Panc1 (cell line): ENCODE measurements around the gene CAPN2.

Source experiments
- REST ChIP-seq, 2 experiments: IDR thresholded peaks; 2 replicates each; pipeline ENCODE4 v1.6.1; 2011 to 2012; ENCODE audit warnings: low read depth in 2 of 2, control low read depth in 1 of 2, low read length in 1 of 2, mild to moderate bottlenecking in 1 of 2, moderate library complexity in 1 of 2; ENCODE audit not compliant: insufficient read depth in 1 of 2
- TF ChIP-seq, protein P1 (sequence below): fragments of 450-650 bp; IDR thresholded peaks from 2 replicates; pipeline ENCODE4 v1.5.1; 2017; ENCODE audit warnings: mild to moderate bottlenecking

DNA sequence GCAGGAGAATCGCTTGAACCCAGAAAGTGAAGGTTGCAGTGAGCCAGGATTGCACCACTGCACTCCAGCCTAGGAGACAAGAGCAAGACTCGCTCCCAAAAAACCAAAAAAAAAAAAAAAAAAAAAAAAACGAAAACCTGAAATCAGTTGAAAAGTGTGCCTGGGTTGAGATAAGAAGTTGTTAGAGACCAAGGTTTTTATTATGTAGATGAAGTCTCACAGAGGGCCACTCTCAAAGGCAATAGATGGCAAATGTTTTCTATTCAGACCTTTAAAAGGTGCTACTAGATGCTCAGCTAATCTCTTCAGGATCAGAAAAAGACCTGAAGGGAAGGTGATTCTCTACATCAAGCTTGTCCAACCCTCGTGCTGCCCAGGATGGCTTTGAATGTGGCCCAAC lies 17.6 kb downstream of the CAPN2 start:
- no peak for TF ChIP-seq REST (IDR thresholded peaks at IDR 0.05; ENCODE audit: insufficient read depth in 1 of 2, low read depth in 2 of 2, low read length in 1 of 2)
- TF ChIP-seq, protein P1, sequence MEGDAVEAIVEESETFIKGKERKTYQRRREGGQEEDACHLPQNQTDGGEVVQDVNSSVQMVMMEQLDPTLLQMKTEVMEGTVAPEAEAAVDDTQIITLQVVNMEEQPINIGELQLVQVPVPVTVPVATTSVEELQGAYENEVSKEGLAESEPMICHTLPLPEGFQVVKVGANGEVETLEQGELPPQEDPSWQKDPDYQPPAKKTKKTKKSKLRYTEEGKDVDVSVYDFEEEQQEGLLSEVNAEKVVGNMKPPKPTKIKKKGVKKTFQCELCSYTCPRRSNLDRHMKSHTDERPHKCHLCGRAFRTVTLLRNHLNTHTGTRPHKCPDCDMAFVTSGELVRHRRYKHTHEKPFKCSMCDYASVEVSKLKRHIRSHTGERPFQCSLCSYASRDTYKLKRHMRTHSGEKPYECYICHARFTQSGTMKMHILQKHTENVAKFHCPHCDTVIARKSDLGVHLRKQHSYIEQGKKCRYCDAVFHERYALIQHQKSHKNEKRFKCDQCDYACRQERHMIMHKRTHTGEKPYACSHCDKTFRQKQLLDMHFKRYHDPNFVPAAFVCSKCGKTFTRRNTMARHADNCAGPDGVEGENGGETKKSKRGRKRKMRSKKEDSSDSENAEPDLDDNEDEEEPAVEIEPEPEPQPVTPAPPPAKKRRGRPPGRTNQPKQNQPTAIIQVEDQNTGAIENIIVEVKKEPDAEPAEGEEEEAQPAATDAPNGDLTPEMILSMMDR: no peak
